ENCODE results near the gene ACYP1. TPM values are rescaled to one million over a fixed set of nuclear protein-coding genes. Genes with fewer than 3 reads are reported as not detected.

The ACYP1 gene
- total and polyA plus RNA-seq, 9 donors = 5.5 to 27.7 (median 11.2) TPM

DNA sequence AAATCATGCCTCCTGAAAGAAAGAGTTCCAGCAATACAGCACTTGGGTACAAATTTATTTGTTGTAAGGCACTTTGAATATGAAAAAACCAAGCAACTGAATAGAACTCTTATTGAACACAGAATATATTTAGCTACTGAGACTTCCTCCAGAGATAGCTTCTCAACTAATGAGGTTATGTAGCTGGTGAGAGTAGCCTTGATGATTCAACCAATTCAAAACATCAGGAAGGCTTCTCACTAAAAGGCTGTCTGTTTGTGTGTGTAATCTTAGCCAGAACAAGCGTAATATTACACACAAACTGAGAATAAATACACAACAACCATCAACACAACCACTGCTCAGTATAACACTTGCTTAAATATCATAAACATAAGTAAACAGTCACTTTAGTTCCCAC lies 40.7 kb downstream of the ACYP1 start:
- intact Hi-C loops (cut with DNase I) = no loop called here
- Histone ChIP-seq H3K4me3 (no peak overlapping the region), H3K27ac (no peak overlapping the region), H3K36me3 (no peaks in the 10 kb centered on the region), H3K4me1 (ENCODE audit: insufficient read depth) (no peaks in the 10 kb centered on the region), H3K9me3 (no peaks in the 10 kb centered on the region), H3K27me3 (no peaks in the 10 kb centered on the region)
- TF ChIP-seq, protein P1, sequence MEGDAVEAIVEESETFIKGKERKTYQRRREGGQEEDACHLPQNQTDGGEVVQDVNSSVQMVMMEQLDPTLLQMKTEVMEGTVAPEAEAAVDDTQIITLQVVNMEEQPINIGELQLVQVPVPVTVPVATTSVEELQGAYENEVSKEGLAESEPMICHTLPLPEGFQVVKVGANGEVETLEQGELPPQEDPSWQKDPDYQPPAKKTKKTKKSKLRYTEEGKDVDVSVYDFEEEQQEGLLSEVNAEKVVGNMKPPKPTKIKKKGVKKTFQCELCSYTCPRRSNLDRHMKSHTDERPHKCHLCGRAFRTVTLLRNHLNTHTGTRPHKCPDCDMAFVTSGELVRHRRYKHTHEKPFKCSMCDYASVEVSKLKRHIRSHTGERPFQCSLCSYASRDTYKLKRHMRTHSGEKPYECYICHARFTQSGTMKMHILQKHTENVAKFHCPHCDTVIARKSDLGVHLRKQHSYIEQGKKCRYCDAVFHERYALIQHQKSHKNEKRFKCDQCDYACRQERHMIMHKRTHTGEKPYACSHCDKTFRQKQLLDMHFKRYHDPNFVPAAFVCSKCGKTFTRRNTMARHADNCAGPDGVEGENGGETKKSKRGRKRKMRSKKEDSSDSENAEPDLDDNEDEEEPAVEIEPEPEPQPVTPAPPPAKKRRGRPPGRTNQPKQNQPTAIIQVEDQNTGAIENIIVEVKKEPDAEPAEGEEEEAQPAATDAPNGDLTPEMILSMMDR (IDR thresholded peaks at IDR 0.05) = no peak
- TF ChIP-seq POLR2A (IDR thresholded peaks at IDR 0.05) = no peak
- no peak for TF ChIP-seq EP300 (IDR thresholded peaks at IDR 0.05)
- 74 to 85% (median 83%) methylated on average over 1 of the region's 1 CpG for WGBS, 3 donors
- DNase-seq = no peak

DNA sequence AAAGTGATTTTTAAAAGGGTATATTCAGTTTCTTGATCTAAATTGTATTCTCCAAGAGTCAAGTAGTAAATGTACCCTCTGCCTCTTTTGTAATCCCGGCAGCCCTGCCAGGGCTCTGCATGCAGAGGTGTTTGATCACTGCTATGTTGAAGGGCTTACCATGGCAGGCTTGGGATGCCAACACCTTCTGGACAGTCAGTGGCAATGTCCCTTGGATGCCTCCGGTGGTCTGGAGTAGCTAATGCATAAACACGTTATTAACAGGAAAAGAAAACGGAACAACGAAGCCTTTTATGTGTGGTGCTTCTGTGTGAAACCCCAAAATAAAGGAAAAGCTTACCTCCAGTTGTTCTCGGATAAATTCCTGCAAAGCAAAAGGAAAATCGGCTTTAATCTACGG lies 41.2 kb downstream of the ACYP1 start:
- intact Hi-C loops (cut with DNase I) = no loop called here
- H3K36me3 ChIP-seq = no peaks in the 10 kb centered on the region
- H3K27ac ChIP-seq = no peak overlapping the region
- TF ChIP-seq, protein P1 (IDR thresholded peaks at IDR 0.05) = no peak
- no peak for TF ChIP-seq POLR2A (IDR thresholded peaks at IDR 0.05)
- TF ChIP-seq EP300 (IDR thresholded peaks at IDR 0.05) = no peak
- no peak overlapping the region for H3K4me3 ChIP-seq
- WGBS, 3 donors = 62 to 72% (median 62%) methylated on average over 8 of the region's 8 CpGs
- no peaks in the 10 kb centered on the region for H3K27me3 ChIP-seq
- H3K4me1 ChIP-seq (ENCODE audit: insufficient read depth) = no peaks in the 10 kb centered on the region
- DNase-seq = no peak
- H3K9me3 ChIP-seq = no peaks in the 10 kb centered on the region

DNA sequence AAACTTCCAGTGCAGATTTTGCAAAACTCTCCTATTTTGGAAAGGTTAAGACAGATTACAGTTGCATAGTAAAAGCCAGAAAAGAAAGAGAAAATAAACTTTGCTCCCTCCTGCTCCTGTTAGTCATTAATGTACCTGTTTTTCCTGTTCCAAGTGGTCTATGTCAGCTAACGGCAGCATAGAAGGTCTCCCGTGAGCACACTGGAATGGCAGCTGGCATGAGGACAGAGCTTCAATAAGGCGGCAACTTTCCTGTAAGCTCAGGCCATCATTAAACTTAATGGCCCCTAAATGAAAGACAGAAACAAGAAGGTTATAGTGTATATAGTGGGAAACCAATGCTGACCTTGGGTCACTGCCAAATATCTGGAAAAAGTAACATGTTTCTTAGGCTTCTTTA lies 45.1 kb downstream of the ACYP1 start:
- H3K4me1 ChIP-seq (ENCODE audit: insufficient read depth) = peaks cover 3% of the 10 kb centered on the region
- H3K27me3 ChIP-seq = no peaks in the 10 kb centered on the region
- H3K4me3 ChIP-seq = no peak overlapping the region
- no peaks in the 10 kb centered on the region for H3K36me3 ChIP-seq
- WGBS, 3 donors = 90 to 95% (median 93%) methylated on average over 3 of the region's 3 CpGs
- TF ChIP-seq POLR2A (IDR thresholded peaks at IDR 0.05) = no peak
- H3K27ac ChIP-seq = no peak overlapping the region
- intact Hi-C loops (cut with DNase I) = loop anchor here in 1 of 4 donors (10.0 kb wide), 1 partner anchor 64 kb away; the partner anchor contains the start of gene PGF
- no peak for DNase-seq
- no peaks in the 10 kb centered on the region for H3K9me3 ChIP-seq

DNA sequence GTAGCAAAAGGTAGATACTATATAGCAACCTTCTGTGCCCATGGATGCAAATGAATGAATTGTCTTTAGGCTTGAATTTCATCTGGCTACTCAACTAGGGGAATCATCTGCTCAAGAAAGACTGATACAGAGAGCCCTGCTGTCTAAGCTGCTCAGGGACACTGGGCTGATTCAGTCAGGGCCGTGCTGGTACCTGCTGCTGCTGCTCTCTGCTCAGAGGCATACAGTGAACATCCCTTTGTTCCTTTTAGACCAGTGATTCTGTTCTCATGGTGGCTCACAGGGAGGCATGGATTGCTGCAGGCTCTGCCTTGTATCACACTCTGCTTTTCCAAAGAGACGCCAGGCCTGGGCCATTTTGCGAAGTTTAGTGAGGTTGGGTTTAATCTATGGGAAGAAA lies 47.0 kb downstream of the ACYP1 start:
- TF ChIP-seq, protein P1 (IDR thresholded peaks at IDR 0.05) = no peak
- TF ChIP-seq POLR2A (IDR thresholded peaks at IDR 0.05) = no peak
- no peak for TF ChIP-seq EP300 (IDR thresholded peaks at IDR 0.05)
- peaks cover 5% of the 10 kb centered on the region for H3K4me1 ChIP-seq (ENCODE audit: insufficient read depth)
- no peak overlapping the region for H3K27ac ChIP-seq
- no peak for DNase-seq
- H3K9me3 ChIP-seq = no peaks in the 10 kb centered on the region
- WGBS, 3 donors = 91 to 94% (median 91%) methylated on average over 3 of the region's 3 CpGs
- intact Hi-C loops (cut with DNase I) = loop anchor here in 1 of 4 donors (10.0 kb wide), 1 partner anchor 62 kb away; the partner anchor contains the start of gene PGF
- no peaks in the 10 kb centered on the region for H3K27me3 ChIP-seq
- H3K4me3 ChIP-seq = no peak overlapping the region
- no peaks in the 10 kb centered on the region for H3K36me3 ChIP-seq

DNA sequence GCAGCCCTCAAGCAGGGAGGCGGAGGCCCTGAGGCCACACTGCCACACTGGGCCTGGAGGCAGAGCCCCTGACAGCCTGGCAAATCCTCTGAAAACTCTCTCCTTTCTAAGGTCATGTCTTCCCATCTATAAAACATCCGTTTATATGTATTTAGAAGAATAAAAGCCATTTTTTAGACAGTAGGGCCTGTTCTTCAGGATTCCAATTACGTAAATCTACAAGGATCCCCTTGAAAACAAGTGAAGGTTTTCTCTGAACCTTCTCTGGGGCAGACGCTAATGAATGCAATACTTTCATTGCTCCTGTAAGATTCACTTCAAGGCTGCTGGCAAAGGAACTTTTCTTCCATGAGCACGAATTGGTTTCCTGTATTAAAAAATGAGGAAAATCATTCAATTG lies 48.3 kb downstream of the ACYP1 start:
- 73 to 77% (median 76%) methylated on average over 5 of the region's 5 CpGs for WGBS, 3 donors
- Histone ChIP-seq H3K36me3 (no peaks in the 10 kb centered on the region), H3K27ac (no peak overlapping the region), H3K27me3 (no peaks in the 10 kb centered on the region), H3K4me1 (ENCODE audit: insufficient read depth) (peaks cover 5% of the 10 kb centered on the region), H3K4me3 (no peak overlapping the region), H3K9me3 (no peaks in the 10 kb centered on the region)
- TF ChIP-seq EP300 (IDR thresholded peaks at IDR 0.05) = no peak
- TF ChIP-seq, protein P1 (IDR thresholded peaks at IDR 0.05) = no peak
- TF ChIP-seq POLR2A (IDR thresholded peaks at IDR 0.05) = no peak
- intact Hi-C loops (cut with DNase I) = loop anchor here in 1 of 4 donors (10.0 kb wide), 1 partner anchor 61 kb away; the partner anchor contains the start of gene PGF
- no peak for DNase-seq
